HepG2 (cell line): ENCODE data around the gene POLN. TPM values are rescaled to one million over a fixed set of nuclear protein-coding genes. Genes with fewer than 3 reads are reported as not detected.

Experiments used
- DR1 ChIP-seq: sonication (generic); formaldehyde crosslinking; IDR thresholded peaks from 2 replicates; pipeline ENCODE4 v1.8.0; 2021; ENCODE audit warnings: mild to moderate bottlenecking, missing genetic modification reagents, inconsistent platforms
- FOXK1 ChIP-seq: sonication (generic); formaldehyde crosslinking; IDR thresholded peaks from 2 replicates; pipeline ENCODE4 v1.4.0; 2020; ENCODE audit warnings: low read depth, missing genetic modification reagents, borderline replicate concordance
- MAZ ChIP-seq, 2 experiments: sonication (generic) in 1 of 2; formaldehyde crosslinking in 1 of 2; IDR thresholded peaks; 2 replicates each; pipeline versions ENCODE4 v1.5.0 to v1.6.1; 2012 to 2020; ENCODE audit warnings: low read depth in 2 of 2, mild to moderate bottlenecking in 2 of 2, borderline replicate concordance in 1 of 2, improper control_type of control experiment in 1 of 2, low read length in 1 of 2, missing genetic modification reagents in 1 of 2, moderate library complexity in 1 of 2
- PCBP2 ChIP-seq: fragments of 200-400 bp; formaldehyde crosslinking; optimal IDR thresholded peaks from 2 replicates; pipeline ENCODE3; 2018; ENCODE audit warnings: low read length, low read depth; ENCODE audit not compliant: poor library complexity, severe bottlenecking
- RARG ChIP-seq: sonication (generic); formaldehyde crosslinking; IDR thresholded peaks from 2 replicates; pipeline ENCODE4 v1.4.0; 2020; ENCODE audit warnings: low read depth, mild to moderate bottlenecking, missing genetic modification reagents
- REPIN1 ChIP-seq: sonication (generic); formaldehyde crosslinking; IDR thresholded peaks from 2 replicates; pipeline ENCODE4 v1.8.0; 2022; ENCODE audit warnings: missing genetic modification reagents, low read depth, mild to moderate bottlenecking, borderline replicate concordance
- TAF1 ChIP-seq: sonication (generic); formaldehyde crosslinking; IDR thresholded peaks from 2 replicates; pipeline ENCODE4 v1.4.0; 2020; ENCODE audit warnings: missing genetic modification reagents
- ZNF331 ChIP-seq: sonication (generic); formaldehyde crosslinking; IDR thresholded peaks from 2 replicates; pipeline ENCODE4 v1.4.0; 2020; ENCODE audit warnings: missing genetic modification reagents
- polyA plus RNA-seq, 8 experiments: library from polyadenylated mRNA; depleted of rRNA in 3 of 8; stranded (reverse) in 7 of 8; unstranded in 1 of 8; fragments of >200 nt; fragmentation: Illumina TruSeq in 4 of 8; extraction: Trizol in 4 of 8; gene quantifications; 2 replicates each; pipeline versions ENCODE4 v1.2.1 to v1.2.3, GENCODE V29; 2011 to 2016; ENCODE audit warnings: low read depth in 4 of 8, missing spikeins in 1 of 8, mixed read lengths in 1 of 8; ENCODE audit not compliant: insufficient read depth in 1 of 8
- total RNA-seq, 5 experiments: library from RNA; depleted of rRNA; stranded (reverse); fragments of >200 nt; fragmentation: Illumina TruSeq; extraction: Trizol; gene quantifications; 2 replicates each; pipeline ENCODE4 v1.2.3, GENCODE V29; 2016; ENCODE audit warnings: low read depth in 1 of 5
- TF ChIP-seq, protein P1 (sequence below): sonication (generic); formaldehyde crosslinking; IDR thresholded peaks from 2 replicates; pipeline ENCODE4 v1.4.0; 2020; ENCODE audit warnings: missing genetic modification reagents, mild to moderate bottlenecking, borderline replicate concordance
- TF ChIP-seq, protein P2 (sequence below): sonication (generic); formaldehyde crosslinking; IDR thresholded peaks from 2 replicates; pipeline ENCODE4 v1.4.0; 2020; ENCODE audit warnings: missing genetic modification reagents
- TF ChIP-seq, protein P3 (sequence below): sonication (generic); formaldehyde crosslinking; IDR thresholded peaks from 2 replicates; pipeline ENCODE4 v1.5.1; 2020; ENCODE audit warnings: mild to moderate bottlenecking, missing genetic modification reagents, moderate library complexity
- TF ChIP-seq, protein P4 (sequence below): fragments of 450-650 bp; IDR thresholded peaks from 2 replicates; pipeline ENCODE4 v1.6.1; 2017

Gene POLN
- total and polyA plus RNA-seq, 2 of the 13 experiments (the other 11 are each of a cell fraction or from before 2014, with no cell fraction given): 0.93 to 1.5 TPM

DNA sequence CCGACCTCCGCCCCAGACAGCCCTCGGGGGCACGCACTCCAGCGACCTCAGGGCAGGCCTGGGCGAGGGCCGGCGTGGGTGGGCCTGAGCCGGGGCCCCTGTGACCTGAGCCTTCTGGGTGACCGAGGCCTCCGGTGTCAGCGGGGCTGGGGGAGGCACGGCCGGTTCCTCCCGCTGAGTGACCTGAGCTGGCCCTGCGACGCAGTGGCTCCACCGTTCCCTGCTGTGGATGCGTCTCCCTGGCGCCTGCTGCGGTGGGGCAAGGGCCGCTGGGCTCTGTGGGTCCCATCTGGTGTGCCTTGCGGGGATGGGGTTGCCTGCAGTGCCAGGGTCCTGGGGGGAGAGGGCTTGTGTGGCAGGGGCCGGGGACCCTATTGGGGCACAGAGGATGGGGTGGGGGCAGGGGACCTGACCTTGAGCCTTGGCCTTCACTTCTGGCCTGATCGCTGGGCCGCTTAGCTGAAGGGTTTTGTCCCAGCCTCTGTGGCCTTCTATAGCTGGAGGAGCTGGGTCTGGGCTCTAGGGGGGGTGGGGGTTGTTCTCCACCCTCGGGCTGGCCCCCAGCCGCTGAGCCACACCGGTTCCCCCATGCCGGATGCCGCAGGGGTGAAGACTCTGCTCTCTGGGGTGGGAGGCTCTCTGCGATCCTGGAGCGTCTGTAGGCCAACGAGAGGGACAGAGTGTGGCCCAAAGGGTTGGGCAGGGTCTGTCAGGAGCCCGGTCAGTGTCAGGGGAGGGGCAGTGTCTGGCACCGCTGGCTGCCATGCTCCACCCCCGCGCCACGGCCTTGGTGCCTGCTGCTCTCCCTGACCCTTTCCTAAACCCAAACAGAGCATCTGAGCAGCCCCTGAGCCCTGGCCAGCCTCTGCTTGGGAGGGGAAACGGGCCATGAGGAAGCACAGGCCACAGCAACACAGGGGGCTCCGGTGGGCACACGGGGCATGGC is 180.5 kb downstream of the POLN start (continued):
- TF ChIP-seq, protein P1, sequence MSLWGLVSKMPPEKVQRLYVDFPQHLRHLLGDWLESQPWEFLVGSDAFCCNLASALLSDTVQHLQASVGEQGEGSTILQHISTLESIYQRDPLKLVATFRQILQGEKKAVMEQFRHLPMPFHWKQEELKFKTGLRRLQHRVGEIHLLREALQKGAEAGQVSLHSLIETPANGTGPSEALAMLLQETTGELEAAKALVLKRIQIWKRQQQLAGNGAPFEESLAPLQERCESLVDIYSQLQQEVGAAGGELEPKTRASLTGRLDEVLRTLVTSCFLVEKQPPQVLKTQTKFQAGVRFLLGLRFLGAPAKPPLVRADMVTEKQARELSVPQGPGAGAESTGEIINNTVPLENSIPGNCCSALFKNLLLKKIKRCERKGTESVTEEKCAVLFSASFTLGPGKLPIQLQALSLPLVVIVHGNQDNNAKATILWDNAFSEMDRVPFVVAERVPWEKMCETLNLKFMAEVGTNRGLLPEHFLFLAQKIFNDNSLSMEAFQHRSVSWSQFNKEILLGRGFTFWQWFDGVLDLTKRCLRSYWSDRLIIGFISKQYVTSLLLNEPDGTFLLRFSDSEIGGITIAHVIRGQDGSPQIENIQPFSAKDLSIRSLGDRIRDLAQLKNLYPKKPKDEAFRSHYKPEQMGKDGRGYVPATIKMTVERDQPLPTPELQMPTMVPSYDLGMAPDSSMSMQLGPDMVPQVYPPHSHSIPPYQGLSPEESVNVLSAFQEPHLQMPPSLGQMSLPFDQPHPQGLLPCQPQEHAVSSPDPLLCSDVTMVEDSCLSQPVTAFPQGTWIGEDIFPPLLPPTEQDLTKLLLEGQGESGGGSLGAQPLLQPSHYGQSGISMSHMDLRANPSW (CRISPR knock-in tag): no peak
- TF ChIP-seq PCBP2 (no peak), FOXK1 (CRISPR knock-in tag) (no peak), TAF1 (CRISPR knock-in tag) (0 out of 2 replicates have a peak, but pooled peaks have one; percentile 9), DR1 (CRISPR knock-in tag) (no peak), ZNF331 (CRISPR knock-in tag) (no peak), MAZ (IDR thresholded peaks at IDR 0.05; ENCODE audit: borderline replicate concordance, low read depth, low read length) (no peak), MAZ (CRISPR knock-in tag; IDR thresholded peaks at IDR 0.05; ENCODE audit: low read depth) (no peak; the same call in 1 of the 2 replicates), REPIN1 (CRISPR knock-in tag) (no peak), RARG (no peak)
- TF ChIP-seq, protein P2, sequence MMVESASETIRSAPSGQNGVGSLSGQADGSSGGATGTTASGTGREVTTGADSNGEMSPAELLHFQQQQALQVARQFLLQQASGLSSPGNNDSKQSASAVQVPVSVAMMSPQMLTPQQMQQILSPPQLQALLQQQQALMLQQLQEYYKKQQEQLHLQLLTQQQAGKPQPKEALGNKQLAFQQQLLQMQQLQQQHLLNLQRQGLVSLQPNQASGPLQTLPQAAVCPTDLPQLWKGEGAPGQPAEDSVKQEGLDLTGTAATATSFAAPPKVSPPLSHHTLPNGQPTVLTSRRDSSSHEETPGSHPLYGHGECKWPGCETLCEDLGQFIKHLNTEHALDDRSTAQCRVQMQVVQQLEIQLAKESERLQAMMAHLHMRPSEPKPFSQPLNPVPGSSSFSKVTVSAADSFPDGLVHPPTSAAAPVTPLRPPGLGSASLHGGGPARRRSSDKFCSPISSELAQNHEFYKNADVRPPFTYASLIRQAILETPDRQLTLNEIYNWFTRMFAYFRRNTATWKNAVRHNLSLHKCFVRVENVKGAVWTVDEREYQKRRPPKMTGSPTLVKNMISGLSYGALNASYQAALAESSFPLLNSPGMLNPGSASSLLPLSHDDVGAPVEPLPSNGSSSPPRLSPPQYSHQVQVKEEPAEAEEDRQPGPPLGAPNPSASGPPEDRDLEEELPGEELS: no peak
- TF ChIP-seq, protein P3, sequence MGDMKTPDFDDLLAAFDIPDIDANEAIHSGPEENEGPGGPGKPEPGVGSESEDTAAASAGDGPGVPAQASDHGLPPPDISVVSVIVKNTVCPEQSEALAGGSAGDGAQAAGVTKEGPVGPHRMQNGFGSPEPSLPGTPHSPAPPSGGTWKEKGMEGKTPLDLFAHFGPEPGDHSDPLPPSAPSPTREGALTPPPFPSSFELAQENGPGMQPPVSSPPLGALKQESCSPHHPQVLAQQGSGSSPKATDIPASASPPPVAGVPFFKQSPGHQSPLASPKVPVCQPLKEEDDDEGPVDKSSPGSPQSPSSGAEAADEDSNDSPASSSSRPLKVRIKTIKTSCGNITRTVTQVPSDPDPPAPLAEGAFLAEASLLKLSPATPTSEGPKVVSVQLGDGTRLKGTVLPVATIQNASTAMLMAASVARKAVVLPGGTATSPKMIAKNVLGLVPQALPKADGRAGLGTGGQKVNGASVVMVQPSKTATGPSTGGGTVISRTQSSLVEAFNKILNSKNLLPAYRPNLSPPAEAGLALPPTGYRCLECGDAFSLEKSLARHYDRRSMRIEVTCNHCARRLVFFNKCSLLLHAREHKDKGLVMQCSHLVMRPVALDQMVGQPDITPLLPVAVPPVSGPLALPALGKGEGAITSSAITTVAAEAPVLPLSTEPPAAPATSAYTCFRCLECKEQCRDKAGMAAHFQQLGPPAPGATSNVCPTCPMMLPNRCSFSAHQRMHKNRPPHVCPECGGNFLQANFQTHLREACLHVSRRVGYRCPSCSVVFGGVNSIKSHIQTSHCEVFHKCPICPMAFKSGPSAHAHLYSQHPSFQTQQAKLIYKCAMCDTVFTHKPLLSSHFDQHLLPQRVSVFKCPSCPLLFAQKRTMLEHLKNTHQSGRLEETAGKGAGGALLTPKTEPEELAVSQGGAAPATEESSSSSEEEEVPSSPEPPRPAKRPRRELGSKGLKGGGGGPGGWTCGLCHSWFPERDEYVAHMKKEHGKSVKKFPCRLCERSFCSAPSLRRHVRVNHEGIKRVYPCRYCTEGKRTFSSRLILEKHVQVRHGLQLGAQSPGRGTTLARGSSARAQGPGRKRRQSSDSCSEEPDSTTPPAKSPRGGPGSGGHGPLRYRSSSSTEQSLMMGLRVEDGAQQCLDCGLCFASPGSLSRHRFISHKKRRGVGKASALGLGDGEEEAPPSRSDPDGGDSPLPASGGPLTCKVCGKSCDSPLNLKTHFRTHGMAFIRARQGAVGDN: peak; percentile 76
- TF ChIP-seq, protein P4, sequence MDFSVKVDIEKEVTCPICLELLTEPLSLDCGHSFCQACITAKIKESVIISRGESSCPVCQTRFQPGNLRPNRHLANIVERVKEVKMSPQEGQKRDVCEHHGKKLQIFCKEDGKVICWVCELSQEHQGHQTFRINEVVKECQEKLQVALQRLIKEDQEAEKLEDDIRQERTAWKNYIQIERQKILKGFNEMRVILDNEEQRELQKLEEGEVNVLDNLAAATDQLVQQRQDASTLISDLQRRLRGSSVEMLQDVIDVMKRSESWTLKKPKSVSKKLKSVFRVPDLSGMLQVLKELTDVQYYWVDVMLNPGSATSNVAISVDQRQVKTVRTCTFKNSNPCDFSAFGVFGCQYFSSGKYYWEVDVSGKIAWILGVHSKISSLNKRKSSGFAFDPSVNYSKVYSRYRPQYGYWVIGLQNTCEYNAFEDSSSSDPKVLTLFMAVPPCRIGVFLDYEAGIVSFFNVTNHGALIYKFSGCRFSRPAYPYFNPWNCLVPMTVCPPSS: no peak
